Cortex of kidney (tissue), 1 donor: ENCODE results near the gene MFSD2B.

Experiments
- DNase-seq: peaks from one replicate; lab custom pipeline; 2025; lab: John Stamatoyannopoulos, UW

Gene MFSD2B

GRCh38 chr2:24051833-24052232, 41.9 kb downstream of the MFSD2B start:
- no peak for DNase-seq

DNA sequence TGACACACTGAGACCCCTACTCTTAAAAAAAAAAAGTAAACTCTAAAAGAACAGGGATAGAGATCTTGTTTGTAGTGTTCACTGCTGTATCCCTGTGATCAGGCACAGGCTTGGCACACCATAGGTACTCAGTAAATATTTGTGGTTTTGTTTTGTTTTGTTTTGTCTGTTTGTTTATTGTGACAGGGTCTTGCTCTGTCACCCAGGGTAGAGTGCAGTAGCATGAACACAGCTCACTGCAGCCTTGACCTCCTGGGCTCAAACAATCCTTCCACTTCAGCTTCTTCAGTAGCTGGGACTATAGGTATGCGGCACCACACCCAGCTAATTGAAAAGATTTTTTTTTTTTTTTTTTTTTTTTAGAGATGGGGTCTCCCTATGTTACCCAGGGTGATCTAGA, 43.1 kb downstream of the MFSD2B start:
- no peak for DNase-seq

- DNase-seq = no peak
These were observed 44.6 kb downstream of the MFSD2B start for GRCh38 chr2:24054366-24055010.

DNA sequence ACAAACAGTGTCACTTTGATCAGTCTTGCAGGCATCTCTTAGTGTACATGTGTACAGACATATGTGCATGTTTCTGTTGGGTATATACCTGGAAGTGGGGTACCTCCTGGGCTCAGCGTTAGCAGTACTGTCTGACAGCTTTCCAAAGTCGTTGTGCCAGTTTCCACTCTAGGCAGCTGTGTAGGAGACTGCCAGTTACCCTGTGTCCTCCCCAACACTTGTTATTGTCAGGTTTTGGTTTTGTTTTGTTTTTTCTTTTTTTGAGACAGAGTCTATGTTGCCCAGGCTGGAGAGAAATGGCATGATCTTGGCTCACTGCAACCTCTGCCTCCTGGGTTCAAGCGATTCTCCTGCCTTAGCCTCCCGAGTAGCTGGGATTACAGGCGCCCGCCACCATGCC, 45.9 kb downstream of the MFSD2B start:
- DNase-seq = no peak

- no peak for DNase-seq
These were observed 48.8 kb downstream of the MFSD2B start for GRCh38 chr2:24058564-24059271.

DNA sequence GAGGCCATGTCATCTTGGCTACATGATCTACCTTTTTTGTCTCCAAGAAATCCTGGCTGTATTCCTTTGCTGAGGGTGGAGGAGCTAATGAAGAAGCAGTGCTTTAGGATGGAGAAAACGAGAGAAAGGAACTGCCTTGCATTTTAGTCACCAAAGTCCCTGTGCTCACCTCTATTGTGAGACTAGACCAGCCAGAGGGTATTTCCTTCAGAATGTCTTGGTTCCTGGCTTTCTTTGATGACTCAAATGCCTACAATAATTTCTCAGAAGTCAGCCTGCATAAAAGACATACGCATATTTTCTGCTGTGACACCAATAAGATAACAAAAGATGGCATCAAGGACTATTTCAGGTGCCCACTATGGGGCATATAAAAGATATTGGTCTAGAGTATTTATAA, 55.5 kb downstream of the MFSD2B start:
- no peak for DNase-seq

GRCh38 chr2:24072259-24072658, 62.4 kb downstream of the MFSD2B start:
- no peak for DNase-seq

- no peak for DNase-seq
These were observed 63.9 kb downstream of the MFSD2B start for GRCh38 chr2:24073816-24074215.

DNA sequence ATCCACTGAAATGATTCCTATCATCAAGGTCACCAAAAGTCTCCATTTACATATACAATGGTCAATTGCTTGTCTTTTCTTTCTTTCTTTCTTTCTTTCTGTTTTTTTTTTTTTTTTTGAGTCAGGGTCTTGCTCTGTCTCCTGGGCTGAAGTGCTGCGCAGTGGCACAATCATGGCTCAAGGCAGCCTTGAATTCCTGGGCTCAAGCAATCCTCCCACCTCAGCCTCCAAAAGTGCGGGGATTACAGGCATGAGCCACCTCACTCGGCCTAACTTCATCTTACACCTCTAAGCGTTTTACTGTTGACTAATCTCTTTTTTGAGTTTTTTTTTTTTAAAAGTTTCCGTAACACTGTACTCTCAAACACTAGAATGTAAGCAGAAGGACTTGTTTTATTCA, 65.4 kb downstream of the MFSD2B start:
- DNase-seq = no peak
